ENCODE measurements around the gene TPCN2.

DNA sequence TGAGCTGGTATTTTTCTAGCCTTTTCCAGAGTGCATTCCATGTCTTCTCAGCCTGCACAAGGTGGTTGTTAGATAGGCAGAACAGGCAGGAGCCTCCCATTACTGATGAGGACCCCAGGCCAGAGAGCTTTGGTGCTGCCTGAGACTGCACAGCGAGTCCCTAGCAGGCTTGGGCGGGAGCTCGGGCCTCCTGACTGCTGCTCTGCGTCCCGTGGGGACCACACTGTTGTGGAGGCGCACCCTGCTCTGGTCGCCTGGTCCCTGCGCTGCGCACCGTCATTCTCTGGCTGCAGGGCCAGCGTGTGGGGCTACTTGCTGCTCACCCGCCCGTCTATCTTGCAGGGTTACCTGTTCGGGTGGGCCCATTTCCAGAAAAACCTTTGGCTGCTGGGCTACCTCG, 8.5 kb downstream of the TPCN2 start:
- TF ChIP-seq, protein P1, sequence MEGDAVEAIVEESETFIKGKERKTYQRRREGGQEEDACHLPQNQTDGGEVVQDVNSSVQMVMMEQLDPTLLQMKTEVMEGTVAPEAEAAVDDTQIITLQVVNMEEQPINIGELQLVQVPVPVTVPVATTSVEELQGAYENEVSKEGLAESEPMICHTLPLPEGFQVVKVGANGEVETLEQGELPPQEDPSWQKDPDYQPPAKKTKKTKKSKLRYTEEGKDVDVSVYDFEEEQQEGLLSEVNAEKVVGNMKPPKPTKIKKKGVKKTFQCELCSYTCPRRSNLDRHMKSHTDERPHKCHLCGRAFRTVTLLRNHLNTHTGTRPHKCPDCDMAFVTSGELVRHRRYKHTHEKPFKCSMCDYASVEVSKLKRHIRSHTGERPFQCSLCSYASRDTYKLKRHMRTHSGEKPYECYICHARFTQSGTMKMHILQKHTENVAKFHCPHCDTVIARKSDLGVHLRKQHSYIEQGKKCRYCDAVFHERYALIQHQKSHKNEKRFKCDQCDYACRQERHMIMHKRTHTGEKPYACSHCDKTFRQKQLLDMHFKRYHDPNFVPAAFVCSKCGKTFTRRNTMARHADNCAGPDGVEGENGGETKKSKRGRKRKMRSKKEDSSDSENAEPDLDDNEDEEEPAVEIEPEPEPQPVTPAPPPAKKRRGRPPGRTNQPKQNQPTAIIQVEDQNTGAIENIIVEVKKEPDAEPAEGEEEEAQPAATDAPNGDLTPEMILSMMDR (IDR thresholded peaks at IDR 0.05; ENCODE audit: low read depth, low read length, missing input control), result no peak
- TF ChIP-seq RAD21 (IDR thresholded peaks at IDR 0.05) (no peak), YY1 (IDR thresholded peaks at IDR 0.05) (no peak), GABPA (IDR thresholded peaks at IDR 0.05 in 1 of 2, conservative IDR thresholded peaks at IDR 0.05 in 1 of 2) (no peak), HNF4G (IDR thresholded peaks at IDR 0.05) (no peak), FOXA1 (IDR thresholded peaks at IDR 0.05) (no peak), RXRA (IDR thresholded peaks at IDR 0.05) (no peak), MAX (IDR thresholded peaks at IDR 0.05) (no peak), TAF1 (conservative IDR thresholded peaks at IDR 0.05) (no peak), REST (IDR thresholded peaks at IDR 0.05) (no peak), HNF4A (conservative IDR thresholded peaks at IDR 0.05) (no peak), EGR1 (IDR thresholded peaks at IDR 0.05; ENCODE audit: low read depth in 2 of 2) (no peak), ATF3 (IDR thresholded peaks at IDR 0.05) (no peak), SP1 (IDR thresholded peaks at IDR 0.05) (no peak)
